Naive B cell (primary cell): ENCODE measurements around the gene FAM117B. TPM values are rescaled to one million over a fixed set of nuclear protein-coding genes. Genes with fewer than 3 reads are reported as not detected.
A peak's percentile ranks its signal among the peaks of the same experiment; 100 is the strongest.
"Not testable (repeated sequence)": the region's sequence is repeated elsewhere in the genome, so short reads cannot be mapped to it uniquely, and the experiment has no call there.

ENCODE experiments used
- ATAC-seq, 2 donors: fragments of 150-1000 bp; cut with Tn5 transposase; 2 replicates each; pipeline ENCODE4 v1.10.0; 2021; ENCODE audit warnings: low read depth in 2 of 2, mild to moderate bottlenecking in 2 of 2, moderate library complexity in 2 of 2
- DNase-seq: peaks from one replicate; pipeline ENCODE4 v3.0.0; 2022
- H3K27ac Mint-ChIP-seq, 6 donors: one replicate each; pipeline ENCODE4 v1.8.0; 2020 to 2022; ENCODE audit warnings: mild to moderate bottlenecking in 6 of 6, mixed read lengths in 6 of 6, moderate library complexity in 5 of 6, inconsistent platforms in 2 of 6
- H3K27me3 Mint-ChIP-seq, 3 donors: one replicate each; pipeline ENCODE4 v1.8.0; 2021 to 2022; ENCODE audit warnings: mixed read lengths in 3 of 3, mild to moderate bottlenecking in 1 of 3
- H3K36me3 Mint-ChIP-seq, 2 donors: one replicate each; pipeline ENCODE4 v1.8.0; 2020 to 2022; ENCODE audit warnings: mixed read lengths in 2 of 2, inconsistent platforms in 1 of 2, mild to moderate bottlenecking in 1 of 2
- H3K4me1 Mint-ChIP-seq, 3 donors: one replicate each; pipeline ENCODE4 v1.8.0; 2020 to 2022; ENCODE audit warnings: mixed read lengths in 3 of 3, inconsistent platforms in 1 of 3, mild to moderate bottlenecking in 1 of 3, moderate library complexity in 1 of 3
- H3K4me3 Mint-ChIP-seq, 8 donors: one replicate each; pipeline ENCODE4 v1.8.0; 2020 to 2022; ENCODE audit warnings: mild to moderate bottlenecking in 8 of 8, mixed read lengths in 8 of 8, moderate library complexity in 8 of 8, inconsistent platforms in 2 of 8
- H3K9me3 Mint-ChIP-seq, 7 donors: one replicate each; pipeline ENCODE4 v1.8.0; 2020 to 2022; ENCODE audit warnings: mixed read lengths in 7 of 7, mild to moderate bottlenecking in 5 of 7, inconsistent platforms in 2 of 7, moderate library complexity in 1 of 7
- polyA plus RNA-seq, 6 donors: library from polyadenylated mRNA; unstranded; fragments of 300-500 nt; fragmentation: Illumina TruSeq; gene quantifications; one replicate each; pipeline ENCODE4 v1.2.3, GENCODE V29; 2021; ENCODE audit warnings: low read depth in 6 of 6

FAM117B gene
- polyA plus RNA-seq, 6 donors from 2014 or later, result 17.7 to 31.3 (median 21.8) TPM

DNA sequence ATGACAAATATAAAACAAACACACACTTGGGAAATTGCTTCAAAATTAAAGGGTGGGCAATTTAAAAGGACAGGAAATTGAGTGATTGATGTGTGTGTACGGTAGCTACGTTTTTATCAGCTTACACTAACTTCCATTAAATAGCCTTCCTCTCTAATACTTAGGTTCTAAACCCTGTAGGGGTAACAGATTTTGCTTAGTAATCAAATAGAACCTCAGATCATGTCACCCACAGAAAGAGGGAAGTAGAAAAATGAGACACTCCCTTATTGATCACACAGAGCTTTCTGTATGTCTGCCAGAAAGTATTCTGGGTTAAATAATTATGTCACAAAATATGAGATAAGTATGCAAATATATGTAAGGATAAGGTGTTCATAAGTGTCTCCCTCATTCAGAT, 143.4 kb downstream of the FAM117B start:
- DNase-seq (no peak), ATAC-seq (no peak)
- H3K4me1 Mint-ChIP-seq, result peaks cover 0 to 5% (median 0%) of the 10 kb centered on the region in 3 donors
- peaks cover 28 to 33% of the 10 kb centered on the region in 2 donors for H3K36me3 Mint-ChIP-seq
- H3K27ac Mint-ChIP-seq, result peak overlapping the region in 2 of 6 donors; percentile 20 to 36
- no peaks in the 10 kb centered on the region for H3K27me3 Mint-ChIP-seq
- H3K9me3 Mint-ChIP-seq, result no peaks in the 10 kb centered on the region
- H3K4me3 Mint-ChIP-seq, result no peak overlapping the region

DNA sequence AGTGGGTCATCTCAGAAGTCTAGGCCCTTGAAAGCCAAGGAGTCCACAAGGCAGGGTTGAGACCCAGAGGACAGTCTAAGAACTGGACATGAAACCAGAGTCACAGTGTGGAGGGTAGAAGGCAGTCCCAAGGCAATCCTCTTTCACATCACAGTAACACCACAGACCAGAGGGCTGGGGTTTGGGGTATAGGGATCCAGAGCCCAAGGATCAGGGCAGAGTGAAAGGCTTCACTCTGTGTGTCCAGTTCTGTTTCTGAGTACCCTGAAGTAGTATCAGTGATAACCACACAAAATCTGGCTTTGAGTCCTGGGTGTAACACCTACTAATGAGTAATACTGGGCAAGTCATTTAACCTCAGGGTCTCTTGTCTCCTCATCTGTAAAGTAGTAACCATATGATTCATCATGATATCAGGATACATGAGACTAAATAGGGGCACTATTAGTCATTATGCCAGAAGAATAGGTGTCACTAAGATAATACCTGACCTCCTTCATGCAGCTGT, 145.8 kb downstream of the FAM117B start:
- Mint-ChIP-seq H3K36me3 (peaks cover 19 to 27% of the 10 kb centered on the region in 2 donors), H3K4me3 (no peak overlapping the region), H3K9me3 (no peaks in the 10 kb centered on the region), H3K4me1 (peaks cover 0 to 5% (median 0%) of the 10 kb centered on the region in 3 donors), H3K27me3 (no peaks in the 10 kb centered on the region), H3K27ac (peak overlapping the region in 3 of 6 donors; percentile 5 to 42 (median 31))
- ATAC-seq (no peak), DNase-seq (no peak)

DNA sequence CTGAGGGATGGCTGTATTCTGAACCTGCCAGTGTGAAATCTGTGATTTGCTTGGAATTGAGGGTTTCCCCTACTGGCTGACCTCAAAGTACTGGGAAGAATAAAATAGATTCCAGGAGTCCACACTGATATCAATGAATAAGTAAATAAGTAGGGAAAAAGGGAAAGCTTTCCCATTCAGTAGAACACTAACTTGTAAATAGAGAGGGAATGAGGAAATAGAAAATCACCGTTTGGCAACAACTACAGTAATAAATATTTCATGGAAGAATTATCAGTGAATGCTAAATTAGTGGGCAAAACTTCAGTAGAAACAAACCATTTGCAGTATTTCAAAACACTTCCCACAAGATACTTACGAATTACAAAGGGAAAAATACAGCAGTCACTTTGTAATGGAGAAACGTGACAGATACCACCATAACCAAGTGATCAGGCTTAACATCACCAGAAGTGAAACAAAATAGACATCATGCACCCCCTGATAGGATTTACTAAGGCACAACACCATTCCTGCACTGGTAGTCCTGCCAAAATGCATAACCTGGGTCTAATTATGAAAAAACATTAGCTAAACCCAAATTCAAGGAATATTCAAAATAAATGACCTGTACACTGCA, 148.3 kb downstream of the FAM117B start:
- Mint-ChIP-seq H3K27ac (peak overlapping the region in 1 of 6 donors; percentile 65), H3K9me3 (no peaks in the 10 kb centered on the region), H3K4me3 (no peak overlapping the region), H3K27me3 (no peaks in the 10 kb centered on the region), H3K4me1 (peaks cover 0 to 5% (median 0%) of the 10 kb centered on the region in 3 donors), H3K36me3 (peaks cover 35 to 40% of the 10 kb centered on the region in 2 donors)
- DNase-seq (no peak), ATAC-seq (no peak)

DNA sequence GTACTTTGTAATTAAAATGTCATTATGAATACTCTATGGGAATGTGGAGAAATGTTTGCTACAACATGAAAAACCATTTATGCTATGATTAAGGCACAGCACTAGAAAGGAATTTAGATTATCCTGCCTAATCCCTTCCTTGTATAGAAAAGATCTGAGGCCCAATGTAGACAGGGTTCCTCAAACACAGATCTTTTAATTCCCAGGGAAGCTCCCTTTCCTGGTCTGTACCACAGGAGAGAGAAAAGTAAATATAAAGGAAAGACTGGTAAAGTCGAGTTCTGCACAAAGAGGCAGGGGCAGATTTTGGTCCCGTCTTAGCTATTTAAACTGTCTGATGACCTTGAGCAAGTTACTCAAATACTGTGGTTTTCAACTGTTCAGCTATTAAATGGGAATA, 152.1 kb downstream of the FAM117B start:
- ATAC-seq, result no peak
- Mint-ChIP-seq H3K4me3 (no peak overlapping the region), H3K36me3 (peaks cover 23 to 32% of the 10 kb centered on the region in 2 donors), H3K27ac (peak overlapping the region in 3 of 6 donors; percentile 20 to 36 (median 30)), H3K27me3 (no peaks in the 10 kb centered on the region), H3K9me3 (no peaks in the 10 kb centered on the region), H3K4me1 (peaks cover 0 to 9% (median 0%) of the 10 kb centered on the region in 3 donors)
- DNase-seq, result no peak

DNA sequence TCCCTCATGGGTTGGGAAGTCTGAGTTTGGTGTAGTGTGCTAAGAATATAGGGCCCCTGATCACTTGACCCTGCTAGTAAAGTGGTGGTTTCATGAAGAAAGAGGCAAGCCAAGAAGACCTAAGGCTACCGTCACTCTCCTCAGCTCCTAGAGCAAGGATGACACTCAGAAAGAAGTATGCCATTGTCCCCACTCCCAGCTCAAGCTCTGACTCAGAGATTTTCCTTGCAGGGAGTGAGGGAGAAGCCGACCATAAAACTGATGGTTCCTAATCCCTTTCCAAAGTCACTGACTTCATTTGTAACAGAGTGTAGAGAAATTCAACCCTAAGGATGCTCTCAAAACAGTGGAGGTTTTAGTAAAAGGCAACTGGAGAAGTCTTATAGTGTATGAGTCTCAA, 155.9 kb downstream of the FAM117B start:
- ATAC-seq (no peak), DNase-seq (no peak)
- Mint-ChIP-seq H3K4me1 (peaks cover 0 to 9% (median 0%) of the 10 kb centered on the region in 3 donors), H3K27me3 (no peaks in the 10 kb centered on the region), H3K36me3 (peaks cover 22 to 28% of the 10 kb centered on the region in 2 donors), H3K9me3 (peaks cover 0 to 1% (median 0%) of the 10 kb centered on the region in 7 donors), H3K4me3 (peak overlapping the region in 1 of 8 donors; percentile 20), H3K27ac (peak overlapping the region in 1 of 6 donors; percentile 6)

DNA sequence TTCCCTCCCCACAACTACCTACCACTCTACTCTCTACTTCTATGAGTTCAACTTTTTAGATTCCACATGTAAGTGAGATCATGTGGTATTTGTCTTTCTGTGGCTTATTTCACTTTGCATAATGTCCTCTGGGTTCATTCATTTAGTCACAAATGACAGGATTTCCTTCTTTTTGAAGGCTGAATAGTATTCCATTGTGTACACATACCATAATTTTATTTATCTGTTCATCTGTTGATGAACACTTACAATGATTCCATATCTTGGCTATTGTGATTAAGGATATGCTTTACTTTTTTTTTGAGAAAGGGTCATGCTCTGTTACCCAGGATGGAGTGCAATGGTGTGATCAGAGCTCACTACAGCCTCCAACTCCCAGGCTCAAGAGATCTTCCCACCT, 163.2 kb downstream of the FAM117B start:
- H3K4me3 Mint-ChIP-seq, result no peak overlapping the region
- no peak overlapping the region for H3K27ac Mint-ChIP-seq
- peaks cover 0 to 13% (median 8%) of the 10 kb centered on the region in 7 donors for H3K9me3 Mint-ChIP-seq
- H3K27me3 Mint-ChIP-seq, result no peaks in the 10 kb centered on the region
- no peaks in the 10 kb centered on the region for H3K4me1 Mint-ChIP-seq
- peaks cover 28 to 36% of the 10 kb centered on the region in 2 donors for H3K36me3 Mint-ChIP-seq
- no peak for DNase-seq
- ATAC-seq, result no peak

DNA sequence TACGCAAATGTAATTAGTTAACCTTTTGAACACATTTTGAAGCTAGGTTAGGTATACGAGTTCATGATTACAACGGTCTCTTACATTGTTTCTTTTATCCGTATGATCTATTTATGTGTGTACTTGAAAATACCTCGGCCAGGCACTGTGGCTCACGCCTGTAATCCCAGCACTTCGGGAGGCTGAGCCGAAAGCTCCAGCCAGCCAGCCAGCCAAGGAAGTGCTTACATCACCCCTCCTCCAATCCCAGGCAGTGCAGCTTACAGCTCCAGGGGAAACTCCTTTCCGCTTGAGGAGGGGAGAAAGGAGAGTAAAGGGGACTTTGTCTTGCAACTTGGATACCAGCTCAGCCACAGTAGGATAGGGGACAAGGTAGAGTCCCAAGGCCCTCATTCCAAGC, 171.1 kb downstream of the FAM117B start:
- H3K27me3 Mint-ChIP-seq, H3K27ac Mint-ChIP-seq, H3K4me1 Mint-ChIP-seq, ATAC-seq, DNase-seq, H3K4me3 Mint-ChIP-seq: not testable (repeated sequence)
- Mint-ChIP-seq H3K36me3 (peaks cover 43 to 60% of the 10 kb centered on the region in 2 donors), H3K9me3 (peaks cover 0 to 16% (median 6%) of the 10 kb centered on the region in 7 donors)

DNA sequence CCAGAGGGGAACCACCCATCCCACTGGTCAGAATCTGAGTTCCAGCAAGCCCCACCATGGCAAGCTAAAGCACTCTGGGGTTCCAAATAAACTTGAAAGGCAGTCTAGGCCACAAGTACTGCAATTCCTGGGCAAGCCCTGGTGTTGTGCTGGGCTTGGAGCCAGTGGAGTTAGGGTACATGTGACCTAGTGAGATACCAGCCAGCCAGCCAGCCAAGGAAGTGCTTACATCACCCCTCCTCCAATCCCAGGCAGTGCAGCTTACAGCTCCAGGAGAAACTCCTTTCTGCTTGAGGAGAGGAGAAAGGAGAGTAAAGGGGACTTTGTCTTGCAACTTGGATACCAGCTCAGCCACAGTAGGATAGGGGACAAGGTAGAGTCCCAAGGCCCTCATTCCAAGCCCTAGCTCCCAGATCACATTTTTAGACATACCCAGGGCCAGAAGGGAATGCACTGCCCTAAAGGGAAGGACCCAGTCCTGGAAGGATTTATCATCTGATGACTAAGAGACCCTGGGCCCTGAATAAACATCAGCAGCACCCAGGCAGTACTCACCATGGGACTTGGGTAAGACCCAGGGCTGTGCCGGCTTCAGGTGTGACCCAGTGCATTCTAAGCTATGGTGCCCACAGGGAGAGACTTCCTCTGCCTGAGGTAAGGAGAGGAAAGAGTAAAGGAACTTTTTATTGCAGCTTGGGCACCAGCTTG, 172.8 kb downstream of the FAM117B start:
- not testable (repeated sequence) for DNase-seq, H3K27me3 Mint-ChIP-seq, ATAC-seq, H3K4me3 Mint-ChIP-seq, H3K4me1 Mint-ChIP-seq
- H3K36me3 Mint-ChIP-seq, result peaks cover 38 to 47% of the 10 kb centered on the region in 2 donors
- peak overlapping the region in 2 of 6 donors; percentile 28 to 94 for H3K27ac Mint-ChIP-seq
- peaks cover 0 to 16% (median 6%) of the 10 kb centered on the region in 7 donors for H3K9me3 Mint-ChIP-seq

DNA sequence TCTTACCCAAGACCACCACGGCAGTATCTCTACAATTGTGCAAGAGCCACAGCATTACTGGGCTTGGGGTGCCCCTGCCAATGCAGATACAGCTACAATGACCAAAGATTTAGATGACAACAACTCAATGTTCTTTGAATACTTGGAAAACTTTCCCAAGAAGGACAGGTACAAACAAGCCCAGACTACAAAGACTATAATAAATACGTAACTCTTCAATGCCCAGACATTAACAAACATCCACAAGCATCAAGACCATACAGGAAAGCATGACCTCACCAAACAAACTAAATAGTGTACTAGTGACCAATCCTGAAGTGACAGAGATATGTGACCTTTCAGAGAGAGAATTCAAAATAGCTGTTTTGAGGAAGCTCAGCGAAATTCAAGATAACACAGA, 174.0 kb downstream of the FAM117B start:
- H3K27ac Mint-ChIP-seq, result peak overlapping the region in 2 of 6 donors; percentile 4 to 6
- ATAC-seq (no peak), DNase-seq (no peak)
- H3K4me1 Mint-ChIP-seq, result no peaks in the 10 kb centered on the region
- no peaks in the 10 kb centered on the region for H3K27me3 Mint-ChIP-seq
- peaks cover 0 to 21% (median 7%) of the 10 kb centered on the region in 7 donors for H3K9me3 Mint-ChIP-seq
- peaks cover 36 to 44% of the 10 kb centered on the region in 2 donors for H3K36me3 Mint-ChIP-seq
- peak overlapping the region in 1 of 8 donors; percentile 43 for H3K4me3 Mint-ChIP-seq

DNA sequence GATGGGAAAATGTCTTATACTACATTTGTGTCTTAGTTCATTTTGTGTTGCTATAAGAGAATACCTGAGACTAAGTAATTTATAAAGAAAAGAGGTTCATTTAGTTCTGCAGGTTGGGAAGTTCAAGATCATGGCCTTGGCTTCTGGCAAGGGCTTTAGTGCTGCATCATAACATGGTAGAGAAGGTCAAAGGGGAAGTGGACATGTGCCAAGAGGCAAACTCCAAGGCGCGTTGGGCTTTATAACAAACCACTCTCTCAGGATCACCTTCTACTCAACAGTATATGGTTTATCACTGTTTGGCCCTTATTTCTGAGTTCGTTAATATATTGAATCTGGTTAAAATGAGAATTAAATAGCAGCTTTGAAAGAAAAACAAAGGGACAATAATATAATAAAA, 178.6 kb downstream of the FAM117B start:
- Mint-ChIP-seq H3K4me3 (no peak overlapping the region), H3K9me3 (peaks cover 4 to 32% (median 15%) of the 10 kb centered on the region in 7 donors), H3K36me3 (peaks cover 27 to 29% of the 10 kb centered on the region in 2 donors), H3K27me3 (no peaks in the 10 kb centered on the region), H3K27ac (no peak overlapping the region), H3K4me1 (no peaks in the 10 kb centered on the region)
- ATAC-seq, result no peak
- no peak for DNase-seq

DNA sequence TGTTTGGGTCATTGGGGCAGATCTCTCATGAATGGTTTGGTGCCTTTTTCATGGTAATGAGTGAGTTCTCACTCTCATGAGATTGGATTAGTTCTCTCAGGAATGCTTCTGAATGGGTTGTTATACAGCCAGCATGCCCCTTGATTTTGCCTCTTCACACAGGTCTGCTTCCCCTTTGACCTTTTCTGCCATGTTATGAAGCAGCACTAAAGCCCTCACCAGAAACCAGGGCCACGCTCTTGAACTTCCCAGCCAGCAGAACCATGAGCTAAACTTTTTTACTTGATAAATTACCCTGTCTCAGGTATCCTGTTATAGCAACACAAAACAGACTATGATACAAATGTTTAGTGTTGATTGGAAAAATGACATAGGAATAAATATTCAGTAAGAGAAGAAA, 179.5 kb downstream of the FAM117B start:
- Mint-ChIP-seq H3K27ac (no peak overlapping the region), H3K27me3 (no peaks in the 10 kb centered on the region), H3K4me3 (no peak overlapping the region), H3K9me3 (peaks cover 4 to 26% (median 12%) of the 10 kb centered on the region in 7 donors), H3K4me1 (no peaks in the 10 kb centered on the region), H3K36me3 (peaks cover 18 to 22% of the 10 kb centered on the region in 2 donors)
- ATAC-seq (no peak), DNase-seq (no peak)

DNA sequence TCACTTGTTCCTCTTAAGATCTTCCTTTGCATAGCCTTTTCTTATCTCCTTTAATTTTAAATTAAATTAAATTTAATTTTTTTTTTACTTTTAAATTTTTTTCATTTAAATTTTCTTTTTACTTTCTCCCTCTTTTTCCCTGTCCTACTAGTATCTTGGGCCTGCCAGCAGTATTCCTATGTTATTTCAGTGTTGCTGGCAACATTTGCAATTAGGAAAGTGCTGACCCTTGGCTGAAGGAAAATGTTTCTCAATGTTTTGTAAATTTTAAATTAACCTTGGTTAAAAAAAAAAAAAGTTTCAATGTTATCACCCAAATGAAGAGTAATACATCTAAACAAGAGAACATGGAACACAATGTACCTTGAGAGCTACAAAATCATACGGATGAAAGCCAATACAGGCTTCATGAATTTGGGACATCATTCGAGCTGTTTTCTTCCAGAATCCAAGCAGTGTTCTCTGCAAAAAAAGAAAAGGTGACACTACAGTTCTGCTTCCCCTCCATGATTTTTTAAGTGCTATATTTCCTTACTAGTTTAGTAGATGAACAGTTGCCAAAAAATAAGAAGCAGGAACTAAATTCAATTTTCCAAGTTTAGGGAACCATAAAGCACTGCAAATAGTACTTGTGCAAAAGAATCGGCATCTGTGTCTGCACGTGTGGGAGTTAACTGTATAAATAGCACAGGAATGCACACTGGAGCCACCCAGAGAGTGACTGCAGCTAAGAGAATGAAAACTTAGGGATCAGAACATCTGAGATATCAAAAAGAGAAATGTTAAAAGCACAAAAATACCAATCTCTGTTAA, 181.0 kb downstream of the FAM117B start:
- peak overlapping the region in 1 of 6 donors; percentile 24 for H3K27ac Mint-ChIP-seq
- peaks cover 3 to 15% (median 8%) of the 10 kb centered on the region in 7 donors for H3K9me3 Mint-ChIP-seq
- ATAC-seq, result no peak
- no peak for DNase-seq
- no peak overlapping the region for H3K4me3 Mint-ChIP-seq
- no peaks in the 10 kb centered on the region for H3K4me1 Mint-ChIP-seq
- peaks cover 12 to 17% of the 10 kb centered on the region in 2 donors for H3K36me3 Mint-ChIP-seq
- H3K27me3 Mint-ChIP-seq, result no peaks in the 10 kb centered on the region

DNA sequence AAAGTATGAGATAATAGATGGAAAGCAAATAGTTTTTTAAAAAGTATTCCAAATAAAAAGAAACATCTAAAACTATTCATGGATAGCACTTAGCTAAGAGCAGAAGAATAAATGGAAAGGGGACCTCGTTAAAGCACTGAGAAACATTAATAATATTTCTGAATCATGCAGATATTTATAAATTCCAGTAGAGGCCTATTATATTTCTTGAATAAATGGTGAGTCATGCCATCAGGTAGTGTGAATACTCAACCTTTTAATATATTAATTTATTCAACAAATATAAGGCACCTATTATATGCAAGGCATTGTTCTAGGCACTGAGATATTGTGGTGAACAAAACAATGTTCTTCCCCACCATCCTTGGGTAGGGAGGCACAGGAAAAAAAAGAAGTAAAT, 183.0 kb downstream of the FAM117B start:
- Mint-ChIP-seq H3K9me3 (peaks cover 0 to 15% (median 7%) of the 10 kb centered on the region in 7 donors), H3K4me3 (no peak overlapping the region), H3K27me3 (no peaks in the 10 kb centered on the region), H3K4me1 (peaks cover 4 to 9% (median 5%) of the 10 kb centered on the region in 3 donors), H3K27ac (peak overlapping the region in 1 of 6 donors; percentile 40), H3K36me3 (peaks cover 12% of the 10 kb centered on the region in 2 donors)
- ATAC-seq (no peak), DNase-seq (no peak)
